K562 (cell line): ENCODE data around the gene MET.

Experiments
- ASH1L ChIP-seq: fragments of 450-650 bp; IDR thresholded peaks from 2 replicates; pipeline ENCODE4 v1.6.1; 2018; ENCODE audit warnings: borderline replicate concordance, mild to moderate bottlenecking, low read depth; ENCODE audit not compliant: partially characterized antibody
- ELF1 ChIP-seq: fragments of 200-800 bp; sonication (Bioruptor generic); IDR thresholded peaks from 2 replicates; pipeline ENCODE4 v1.6.1; 2016; ENCODE audit warnings: missing genetic modification characterization, missing compliant biosample characterization
- MAZ ChIP-seq, 2 experiments: fragments of 450-650 bp in 1 of 2; sonication (generic) in 1 of 2; formaldehyde crosslinking; IDR thresholded peaks in 1 of 2; conservative IDR thresholded peaks in 1 of 2; 2 replicates each; pipeline versions ENCODE4 v1.4.0 to v1.5.0; 2020; ENCODE audit warnings: mild to moderate bottlenecking in 1 of 2, missing genetic modification reagents in 1 of 2
- POLR2A ChIP-seq: fragments of 450-650 bp; conservative IDR thresholded peaks from 2 replicates; pipeline ENCODE4 v1.6.1; 2016
- SIN3A ChIP-seq, 2 experiments: fragments of 150-350 bp in 1 of 2; IDR thresholded peaks; 2 replicates each; pipeline ENCODE4 v1.6.1; 2011 to 2016; ENCODE audit warnings: borderline replicate concordance in 2 of 2, low read depth in 2 of 2, low read length in 2 of 2, mild to moderate bottlenecking in 2 of 2, moderate library complexity in 2 of 2; ENCODE audit not compliant: control insufficient read depth in 1 of 2
- SP1 ChIP-seq: sonication (generic); formaldehyde crosslinking; IDR thresholded peaks from 2 replicates; pipeline ENCODE4 v1.8.1; 2022; ENCODE audit warnings: mild to moderate bottlenecking, missing genetic modification reagents
- WHSC1 ChIP-seq: IDR thresholded peaks from one replicate; pipeline ENCODE4 v1.6.1; 2012; ENCODE audit warnings: low read length, control low read depth, inconsistent platforms
- XRCC5 ChIP-seq: fragments of 200-400 bp; formaldehyde crosslinking; IDR thresholded peaks from 2 replicates; pipeline ENCODE4 v1.6.1; 2017; ENCODE audit warnings: low read depth, mild to moderate bottlenecking, low read length
- ZNF3 ChIP-seq: fragments of 250-450 bp; sonication (Bioruptor Pico); IDR thresholded peaks from 2 replicates; pipeline ENCODE4 v1.5.0; 2021; ENCODE audit warnings: mild to moderate bottlenecking, moderate library complexity
- TF ChIP-seq, protein P1 (sequence below), 3 experiments: IDR thresholded peaks in 2 of 3; conservative IDR thresholded peaks in 1 of 3; 2 replicates each; pipeline ENCODE4 v1.5.1; 2011 to 2012; ENCODE audit warnings: low read length in 3 of 3, mild to moderate bottlenecking in 3 of 3, control low read depth in 2 of 3, improper control_type of control experiment in 1 of 3, inconsistent platforms in 1 of 3, low read depth in 1 of 3, mixed read lengths in 1 of 3, moderate library complexity in 1 of 3; ENCODE audit not compliant: insufficient read depth in 2 of 3
- TF ChIP-seq, protein P2 (sequence below), 2 experiments: fragments of 450-650 bp in 1 of 2; IDR thresholded peaks; 2 replicates each; pipeline ENCODE4 v1.6.1; 2011 to 2017; ENCODE audit warnings: low read depth in 2 of 2, antibody characterized with exemption in 1 of 2, borderline replicate concordance in 1 of 2, low read length in 1 of 2, mild to moderate bottlenecking in 1 of 2, mixed read lengths in 1 of 2; ENCODE audit not compliant: control insufficient read depth in 1 of 2
- TF ChIP-seq, protein P3 (sequence below): fragments of 450-650 bp; IDR thresholded peaks from 2 replicates; pipeline ENCODE4 v1.6.1; 2016

DNA sequence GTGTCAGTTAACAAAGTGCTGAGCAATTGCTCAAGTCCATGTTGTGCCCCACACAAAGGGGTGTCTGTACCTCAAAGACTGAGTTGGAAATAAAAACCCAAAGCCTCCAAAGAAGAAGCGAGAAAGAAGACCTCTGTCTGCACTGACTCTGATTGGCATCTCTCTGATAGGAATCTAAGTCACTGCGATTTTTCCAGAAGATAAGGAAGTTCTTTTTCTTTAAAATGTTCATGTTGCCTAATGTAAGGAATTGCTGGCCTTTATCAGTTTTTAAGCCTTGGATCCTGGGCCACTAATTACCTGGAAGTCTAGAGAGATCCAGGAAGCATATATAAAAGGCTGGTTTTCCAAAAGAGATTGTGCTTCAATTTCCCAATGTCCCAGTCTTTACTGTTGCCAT, 24.1 kb upstream of the MET start:
- TF ChIP-seq SIN3A (IDR thresholded peaks at IDR 0.05; ENCODE audit: borderline replicate concordance in 2 of 2, control insufficient read depth in 1 of 2, low read depth in 2 of 2, low read length in 2 of 2): no peak
- TF ChIP-seq ELF1 (tag): no peak
- TF ChIP-seq ASH1L: no peak
- TF ChIP-seq, protein P1, sequence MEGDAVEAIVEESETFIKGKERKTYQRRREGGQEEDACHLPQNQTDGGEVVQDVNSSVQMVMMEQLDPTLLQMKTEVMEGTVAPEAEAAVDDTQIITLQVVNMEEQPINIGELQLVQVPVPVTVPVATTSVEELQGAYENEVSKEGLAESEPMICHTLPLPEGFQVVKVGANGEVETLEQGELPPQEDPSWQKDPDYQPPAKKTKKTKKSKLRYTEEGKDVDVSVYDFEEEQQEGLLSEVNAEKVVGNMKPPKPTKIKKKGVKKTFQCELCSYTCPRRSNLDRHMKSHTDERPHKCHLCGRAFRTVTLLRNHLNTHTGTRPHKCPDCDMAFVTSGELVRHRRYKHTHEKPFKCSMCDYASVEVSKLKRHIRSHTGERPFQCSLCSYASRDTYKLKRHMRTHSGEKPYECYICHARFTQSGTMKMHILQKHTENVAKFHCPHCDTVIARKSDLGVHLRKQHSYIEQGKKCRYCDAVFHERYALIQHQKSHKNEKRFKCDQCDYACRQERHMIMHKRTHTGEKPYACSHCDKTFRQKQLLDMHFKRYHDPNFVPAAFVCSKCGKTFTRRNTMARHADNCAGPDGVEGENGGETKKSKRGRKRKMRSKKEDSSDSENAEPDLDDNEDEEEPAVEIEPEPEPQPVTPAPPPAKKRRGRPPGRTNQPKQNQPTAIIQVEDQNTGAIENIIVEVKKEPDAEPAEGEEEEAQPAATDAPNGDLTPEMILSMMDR (IDR thresholded peaks at IDR 0.05 in 2 of 3, conservative IDR thresholded peaks at IDR 0.05 in 1 of 3; ENCODE audit: insufficient read depth in 2 of 3, low read depth in 1 of 3, low read length in 3 of 3): no peak
- no peak for TF ChIP-seq MAZ (CRISPR knock-in tag; conservative IDR thresholded peaks at IDR 0.05 in 1 of 2, IDR thresholded peaks at IDR 0.05 in 1 of 2)
- no peak for TF ChIP-seq XRCC5
- TF ChIP-seq, protein P2, sequence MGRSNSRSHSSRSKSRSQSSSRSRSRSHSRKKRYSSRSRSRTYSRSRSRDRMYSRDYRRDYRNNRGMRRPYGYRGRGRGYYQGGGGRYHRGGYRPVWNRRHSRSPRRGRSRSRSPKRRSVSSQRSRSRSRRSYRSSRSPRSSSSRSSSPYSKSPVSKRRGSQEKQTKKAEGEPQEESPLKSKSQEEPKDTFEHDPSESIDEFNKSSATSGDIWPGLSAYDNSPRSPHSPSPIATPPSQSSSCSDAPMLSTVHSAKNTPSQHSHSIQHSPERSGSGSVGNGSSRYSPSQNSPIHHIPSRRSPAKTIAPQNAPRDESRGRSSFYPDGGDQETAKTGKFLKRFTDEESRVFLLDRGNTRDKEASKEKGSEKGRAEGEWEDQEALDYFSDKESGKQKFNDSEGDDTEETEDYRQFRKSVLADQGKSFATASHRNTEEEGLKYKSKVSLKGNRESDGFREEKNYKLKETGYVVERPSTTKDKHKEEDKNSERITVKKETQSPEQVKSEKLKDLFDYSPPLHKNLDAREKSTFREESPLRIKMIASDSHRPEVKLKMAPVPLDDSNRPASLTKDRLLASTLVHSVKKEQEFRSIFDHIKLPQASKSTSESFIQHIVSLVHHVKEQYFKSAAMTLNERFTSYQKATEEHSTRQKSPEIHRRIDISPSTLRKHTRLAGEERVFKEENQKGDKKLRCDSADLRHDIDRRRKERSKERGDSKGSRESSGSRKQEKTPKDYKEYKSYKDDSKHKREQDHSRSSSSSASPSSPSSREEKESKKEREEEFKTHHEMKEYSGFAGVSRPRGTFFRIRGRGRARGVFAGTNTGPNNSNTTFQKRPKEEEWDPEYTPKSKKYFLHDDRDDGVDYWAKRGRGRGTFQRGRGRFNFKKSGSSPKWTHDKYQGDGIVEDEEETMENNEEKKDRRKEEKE (IDR thresholded peaks at IDR 0.05; ENCODE audit: borderline replicate concordance in 1 of 2, control insufficient read depth in 1 of 2, low read depth in 2 of 2, low read length in 1 of 2): no peak
- TF ChIP-seq ZNF3 (CRISPR knock-in tag): no peak
- TF ChIP-seq, protein P3, sequence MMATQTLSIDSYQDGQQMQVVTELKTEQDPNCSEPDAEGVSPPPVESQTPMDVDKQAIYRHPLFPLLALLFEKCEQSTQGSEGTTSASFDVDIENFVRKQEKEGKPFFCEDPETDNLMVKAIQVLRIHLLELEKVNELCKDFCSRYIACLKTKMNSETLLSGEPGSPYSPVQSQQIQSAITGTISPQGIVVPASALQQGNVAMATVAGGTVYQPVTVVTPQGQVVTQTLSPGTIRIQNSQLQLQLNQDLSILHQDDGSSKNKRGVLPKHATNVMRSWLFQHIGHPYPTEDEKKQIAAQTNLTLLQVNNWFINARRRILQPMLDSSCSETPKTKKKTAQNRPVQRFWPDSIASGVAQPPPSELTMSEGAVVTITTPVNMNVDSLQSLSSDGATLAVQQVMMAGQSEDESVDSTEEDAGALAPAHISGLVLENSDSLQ: no peak
- TF ChIP-seq SP1: no peak
- no peak for TF ChIP-seq POLR2A
- TF ChIP-seq WHSC1: no peak
